Neuronal stem cell (in vitro differentiated cells): ENCODE results near the gene CXCL3.

Experiments used
- DNase-seq: peaks from one replicate; pipeline ENCODE4 v3.0.0-alpha.2; 2013; ENCODE audit warnings: low spot score
- H2AFZ ChIP-seq: one replicate; pipeline ENCODE4 v1.6.1; 2013; ENCODE audit warnings: mild to moderate bottlenecking, low read length, inconsistent platforms
- H2AK5ac ChIP-seq: 2 replicates; pipeline ENCODE4 v1.6.1; 2013; ENCODE audit warnings: low read depth, mild to moderate bottlenecking, inconsistent platforms, low read length, moderate library complexity, mixed read lengths
- H2BK120ac ChIP-seq: 2 replicates; pipeline ENCODE4 v1.6.1; 2013; ENCODE audit warnings: low read depth, mild to moderate bottlenecking, inconsistent platforms, low read length, moderate library complexity, mixed read lengths
- H2BK12ac ChIP-seq: one replicate; pipeline ENCODE4 v1.6.1; 2013; ENCODE audit warnings: low read length, inconsistent platforms
- H2BK15ac ChIP-seq: 2 replicates; pipeline ENCODE4 v1.6.1; 2013; ENCODE audit warnings: mild to moderate bottlenecking, low read length, inconsistent platforms, mixed read lengths
- H2BK5ac ChIP-seq: one replicate; pipeline ENCODE4 v1.6.1; 2013; ENCODE audit warnings: inconsistent platforms, mild to moderate bottlenecking, low read length, moderate library complexity
- H3K14ac ChIP-seq: one replicate; pipeline ENCODE4 v1.6.1; 2013; ENCODE audit warnings: low read length, inconsistent platforms
- H3K18ac ChIP-seq: 2 replicates; pipeline ENCODE4 v1.6.1; 2013; ENCODE audit warnings: low read length, inconsistent platforms
- H3K23ac ChIP-seq: 2 replicates; pipeline ENCODE4 v1.6.1; 2013; ENCODE audit warnings: low read depth, mild to moderate bottlenecking, mixed read lengths, low read length, inconsistent platforms; ENCODE audit not compliant: poor library complexity
- H3K27ac ChIP-seq: replicated peaks from 3 replicates; pipeline ENCODE4 v1.5.1; 2013; ENCODE audit warnings: low read length, inconsistent platforms
- H3K27me3 ChIP-seq, 3 experiments: 2 replicates each; pipeline ENCODE4 v1.6.1; 2013; ENCODE audit warnings: low read length in 3 of 3, mild to moderate bottlenecking in 2 of 3, inconsistent platforms in 1 of 3, low read depth in 1 of 3, mixed read lengths in 1 of 3, moderate library complexity in 1 of 3; ENCODE audit not compliant: control insufficient read depth in 3 of 3, insufficient read depth in 3 of 3
- H3K36me3 ChIP-seq, 2 donors: replicated peaks in 1 of 2; 2 replicates each; pipeline ENCODE4 v1.6.1; 2013; ENCODE audit warnings: low read length in 2 of 2; ENCODE audit not compliant: control insufficient read depth in 2 of 2, insufficient read depth in 2 of 2
- H3K4ac ChIP-seq: 2 replicates; pipeline ENCODE4 v1.6.1; 2013; ENCODE audit warnings: inconsistent platforms, mild to moderate bottlenecking, low read length, moderate library complexity
- H3K4me1 ChIP-seq, 2 donors: 1 replicate in 1 of 2; 2 replicates in 1 of 2; pipeline ENCODE4 v1.6.1; 2013; ENCODE audit warnings: low read length in 2 of 2, low read depth in 1 of 2; ENCODE audit not compliant: control insufficient read depth in 2 of 2, insufficient read depth in 1 of 2
- H3K4me2 ChIP-seq: one replicate; pipeline ENCODE4 v1.6.1; 2013; ENCODE audit warnings: mild to moderate bottlenecking, low read length, inconsistent platforms; ENCODE audit not compliant: insufficient read depth, poor library complexity, severe bottlenecking
- H3K4me3 ChIP-seq, 2 donors: 2 replicates each; pipeline ENCODE4 v1.5.1; 2013; ENCODE audit warnings: low read length in 2 of 2, mild to moderate bottlenecking in 2 of 2, inconsistent platforms in 1 of 2, moderate library complexity in 1 of 2
- H3K79me1 ChIP-seq: one replicate; pipeline ENCODE4 v1.6.1; 2013; ENCODE audit warnings: low read depth, mild to moderate bottlenecking, inconsistent platforms, low read length, moderate library complexity
- H3K9ac ChIP-seq: one replicate; pipeline ENCODE4 v1.6.1; 2013; ENCODE audit warnings: mild to moderate bottlenecking, low read depth, low read length, inconsistent platforms; ENCODE audit not compliant: poor library complexity
- H3K9me3 ChIP-seq, 2 donors: replicated peaks in 1 of 2; 2 replicates each; pipeline versions ENCODE3 to v1.6.1; 2013; ENCODE audit warnings: low read length in 2 of 2, mild to moderate bottlenecking in 2 of 2, inconsistent platforms in 1 of 2, low read depth in 1 of 2, mixed read lengths in 1 of 2, moderate library complexity in 1 of 2; ENCODE audit not compliant: control insufficient read depth in 2 of 2, insufficient read depth in 1 of 2
- H4K8ac ChIP-seq: one replicate; pipeline ENCODE4 v1.6.1; 2013; ENCODE audit warnings: low read depth, mild to moderate bottlenecking, inconsistent platforms, low read length, moderate library complexity
- H4K91ac ChIP-seq: one replicate; pipeline ENCODE4 v1.6.1; 2013; ENCODE audit warnings: low read length, low read depth, mild to moderate bottlenecking, inconsistent platforms; ENCODE audit not compliant: poor library complexity
- WGBS, 2 donors: extraction: QIAGEN DNeasy Blood & Tissue Kit; methylation state at CpG; one replicate each; pipeline ENCODE4 v1.1.7; 2013; ENCODE audit warnings: missing lambda C conversion rate in 2 of 2, mixed read lengths in 1 of 2; ENCODE audit not compliant: insufficient read length in 2 of 2, insufficient replicate concordance in 1 of 2; ENCODE audit errors: extremely low coverage in 2 of 2; 5-methylcytosine and 5-hydroxymethylcytosine counted together

Gene CXCL3

GRCh38 chr4:74059161-74059829, 20.8 kb upstream of the CXCL3 start:
- no peaks in the 10 kb centered on the region for H3K27me3 ChIP-seq
- no peaks in the 10 kb centered on the region for H3K9me3 ChIP-seq
- H3K23ac ChIP-seq, result no peak overlapping the region
- no peak overlapping the region for H3K4ac ChIP-seq
- H3K4me2 ChIP-seq, result no peak overlapping the region
- H3K14ac ChIP-seq, result no peak overlapping the region
- H4K8ac ChIP-seq, result no peak overlapping the region
- peak overlapping the region; percentile 21 for H2AFZ ChIP-seq
- H2BK5ac ChIP-seq, result no peak overlapping the region
- WGBS, 2 donors, result no CpG with 5 or more reads among the region's 2 CpGs
- no peak overlapping the region for H2BK12ac ChIP-seq
- H3K18ac ChIP-seq, result no peak overlapping the region
- no peak for DNase-seq
- no peaks in the 10 kb centered on the region for H3K79me1 ChIP-seq
- no peaks in the 10 kb centered on the region for H3K4me1 ChIP-seq
- no peak overlapping the region for H3K27ac ChIP-seq
- no peak overlapping the region for H4K91ac ChIP-seq
- no peaks in the 10 kb centered on the region for H3K36me3 ChIP-seq
- H3K4me3 ChIP-seq, result no peak overlapping the region
- no peak overlapping the region for H2BK120ac ChIP-seq
- no peak overlapping the region for H2BK15ac ChIP-seq
- no peak overlapping the region for H2AK5ac ChIP-seq
- H3K9ac ChIP-seq, result no peak overlapping the region

DNA sequence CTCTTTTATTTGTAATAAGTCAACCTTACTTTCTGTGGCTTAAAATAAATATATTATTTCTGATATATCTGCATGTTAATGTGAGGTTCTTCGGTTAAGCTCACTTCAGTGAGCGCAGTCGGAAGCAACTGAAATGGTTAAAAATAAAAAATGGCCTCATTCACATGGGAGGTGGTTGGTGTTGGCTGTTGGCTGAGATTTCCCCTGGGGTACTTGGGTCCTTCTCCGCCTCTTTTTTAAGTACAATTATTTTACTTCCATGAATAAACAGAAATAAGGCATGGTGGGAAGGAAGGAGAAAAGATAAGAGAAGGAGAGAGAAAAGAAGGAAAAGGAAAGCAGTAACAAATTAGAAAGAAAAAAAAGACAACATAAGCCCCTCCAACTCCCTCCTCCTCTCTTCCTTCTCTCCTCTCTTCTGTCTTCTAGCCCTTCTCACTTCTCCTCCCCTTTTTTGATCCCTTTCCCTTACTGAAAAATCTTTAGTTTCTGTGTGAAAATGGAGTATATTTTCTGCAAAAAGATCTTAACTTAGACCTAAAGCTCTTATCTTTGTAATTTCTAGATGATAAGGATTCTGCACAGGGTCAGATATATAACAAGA, 19.7 kb upstream of the CXCL3 start:
- H3K23ac ChIP-seq, result no peak overlapping the region
- H3K14ac ChIP-seq, result no peak overlapping the region
- DNase-seq, result no peak
- H2AK5ac ChIP-seq, result no peak overlapping the region
- H3K4me1 ChIP-seq, result no peaks in the 10 kb centered on the region
- H3K27me3 ChIP-seq, result no peaks in the 10 kb centered on the region
- H3K9me3 ChIP-seq, result no peaks in the 10 kb centered on the region
- no peak overlapping the region for H2BK5ac ChIP-seq
- H2AFZ ChIP-seq, result no peak overlapping the region
- H3K4ac ChIP-seq, result no peak overlapping the region
- H2BK15ac ChIP-seq, result no peak overlapping the region
- no peak overlapping the region for H2BK12ac ChIP-seq
- H3K9ac ChIP-seq, result no peak overlapping the region
- no peaks in the 10 kb centered on the region for H3K79me1 ChIP-seq
- H4K91ac ChIP-seq, result no peak overlapping the region
- no peak overlapping the region for H3K4me3 ChIP-seq
- WGBS, 2 donors, result no CpG with 5 or more reads among the region's 4 CpGs
- no peaks in the 10 kb centered on the region for H3K36me3 ChIP-seq
- no peak overlapping the region for H4K8ac ChIP-seq
- H3K27ac ChIP-seq, result no peak overlapping the region
- H3K4me2 ChIP-seq, result no peak overlapping the region
- H3K18ac ChIP-seq, result no peak overlapping the region
- H2BK120ac ChIP-seq, result no peak overlapping the region

DNA sequence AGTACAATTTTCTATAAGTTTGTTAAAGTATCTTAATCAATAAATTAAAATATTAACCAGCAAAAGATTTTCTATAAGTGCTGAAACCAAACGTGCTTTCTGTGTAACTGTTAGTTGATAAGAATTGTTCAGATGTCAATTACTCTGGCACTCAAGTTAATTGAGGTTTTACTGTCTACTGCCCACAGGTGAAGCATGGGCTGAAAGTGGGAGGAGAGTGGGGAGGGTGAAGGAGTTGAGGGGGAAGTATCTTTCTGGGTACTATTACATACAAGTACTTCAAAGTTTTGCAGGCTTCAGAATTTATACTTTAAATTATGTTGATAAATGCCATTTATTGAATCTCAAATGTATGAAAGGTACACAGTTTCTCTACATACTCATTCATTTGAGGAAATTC, 19.1 kb upstream of the CXCL3 start:
- H3K27ac ChIP-seq, result no peak overlapping the region
- WGBS, 2 donors, result no CpG with 5 or more reads among the region's 1 CpG
- H3K79me1 ChIP-seq, result no peaks in the 10 kb centered on the region

GRCh38 chr4:74056858-74057562, 18.5 kb upstream of the CXCL3 start:
- H2BK12ac ChIP-seq, result no peak overlapping the region
- no peak overlapping the region for H3K14ac ChIP-seq
- H3K4me1 ChIP-seq, result no peaks in the 10 kb centered on the region
- no peaks in the 10 kb centered on the region for H3K27me3 ChIP-seq
- H3K79me1 ChIP-seq, result no peaks in the 10 kb centered on the region
- H2AK5ac ChIP-seq, result no peak overlapping the region
- H3K9me3 ChIP-seq, result no peaks in the 10 kb centered on the region
- no peak overlapping the region for H3K4me2 ChIP-seq
- no peak overlapping the region for H3K9ac ChIP-seq
- no peak for DNase-seq
- no peak overlapping the region for H3K18ac ChIP-seq
- H3K4ac ChIP-seq, result no peak overlapping the region
- H3K36me3 ChIP-seq, result no peaks in the 10 kb centered on the region
- no CpG with 5 or more reads among the region's 4 CpGs for WGBS, 2 donors
- no peak overlapping the region for H4K91ac ChIP-seq
- no peak overlapping the region for H2AFZ ChIP-seq
- H3K27ac ChIP-seq, result no peak overlapping the region
- no peak overlapping the region for H3K23ac ChIP-seq
- no peak overlapping the region for H3K4me3 ChIP-seq
- H2BK15ac ChIP-seq, result no peak overlapping the region
- H2BK120ac ChIP-seq, result no peak overlapping the region
- H2BK5ac ChIP-seq, result no peak overlapping the region
- H4K8ac ChIP-seq, result no peak overlapping the region

More for the DNA sequence above, 19.1 kb upstream of the CXCL3 start:
- Histone ChIP-seq H2BK12ac (no peak overlapping the region), H3K4me2 (no peak overlapping the region), H2BK5ac (no peak overlapping the region), H3K23ac (no peak overlapping the region), H3K4me3 (no peak overlapping the region), H3K4ac (no peak overlapping the region), H3K36me3 (no peaks in the 10 kb centered on the region), H3K9me3 (no peaks in the 10 kb centered on the region), H2AK5ac (no peak overlapping the region), H3K27me3 (no peaks in the 10 kb centered on the region), H2AFZ (no peak overlapping the region), H2BK120ac (no peak overlapping the region), H3K9ac (no peak overlapping the region), H2BK15ac (no peak overlapping the region), H4K8ac (no peak overlapping the region), H4K91ac (no peak overlapping the region), H3K18ac (no peak overlapping the region), H3K14ac (no peak overlapping the region), H3K4me1 (no peaks in the 10 kb centered on the region)
- no peak for DNase-seq
